ENCODE data around the gene PRDM16. TPM values are rescaled to one million over a fixed set of nuclear protein-coding genes. Genes with fewer than 3 reads are reported as not detected.

The PRDM16 gene
- total RNA-seq, 1 donor from 2014 or later, result 18.3 TPM

GRCh38 chr1:3426956-3427535 is 358.0 kb downstream of the PRDM16 start:
- H3K36me3 Mint-ChIP-seq (ENCODE audit: low read depth), result peaks cover 8% of the 10 kb centered on the region
- DNase-seq (ENCODE audit: low spot score), result peak; percentile 74
- H3K9me3 Mint-ChIP-seq (ENCODE audit: low read depth), result no peaks in the 10 kb centered on the region
- TF ChIP-seq CTCF (IDR thresholded peaks at IDR 0.05), result no peak
- H3K4me1 Mint-ChIP-seq (ENCODE audit: low read depth), result peaks cover 5% of the 10 kb centered on the region
- no peaks in the 10 kb centered on the region for H3K27me3 Mint-ChIP-seq (ENCODE audit: low read depth)
- no peak overlapping the region for H3K27ac Mint-ChIP-seq (ENCODE audit: unreplicated experiment)
- H3K4me3 Mint-ChIP-seq (ENCODE audit: unreplicated experiment), result no peak overlapping the region

- peaks cover 4% of the 10 kb centered on the region for H3K4me1 Mint-ChIP-seq (ENCODE audit: low read depth)
- H3K4me3 Mint-ChIP-seq (ENCODE audit: unreplicated experiment), result no peak overlapping the region
- peak; percentile 82 for DNase-seq (ENCODE audit: low spot score)
- no peak overlapping the region for H3K27ac Mint-ChIP-seq (ENCODE audit: unreplicated experiment)
- H3K36me3 Mint-ChIP-seq (ENCODE audit: low read depth), result peaks cover 10% of the 10 kb centered on the region
- no peaks in the 10 kb centered on the region for H3K27me3 Mint-ChIP-seq (ENCODE audit: low read depth)
- no peak for TF ChIP-seq CTCF (IDR thresholded peaks at IDR 0.05)
- no peaks in the 10 kb centered on the region for H3K9me3 Mint-ChIP-seq (ENCODE audit: low read depth)
Observed at GRCh38 chr1:3427711-3428704, 359.0 kb downstream of the PRDM16 start.

- TF ChIP-seq CTCF (IDR thresholded peaks at IDR 0.05), result no peak
- Mint-ChIP-seq H3K27me3 (ENCODE audit: low read depth) (no peaks in the 10 kb centered on the region), H3K4me3 (ENCODE audit: unreplicated experiment) (no peak overlapping the region), H3K27ac (ENCODE audit: unreplicated experiment) (no peak overlapping the region), H3K36me3 (ENCODE audit: low read depth) (peaks cover 14% of the 10 kb centered on the region), H3K4me1 (ENCODE audit: low read depth) (peaks cover 4% of the 10 kb centered on the region), H3K9me3 (ENCODE audit: low read depth) (no peaks in the 10 kb centered on the region)
- peak; percentile 61 for DNase-seq (ENCODE audit: low spot score)
Observed at GRCh38 chr1:3428899-3429298, 359.9 kb downstream of the PRDM16 start.

GRCh38 chr1:3429320-3429719 is 360.3 kb downstream of the PRDM16 start:
- H3K9me3 Mint-ChIP-seq (ENCODE audit: low read depth), result no peaks in the 10 kb centered on the region
- H3K4me3 Mint-ChIP-seq (ENCODE audit: unreplicated experiment), result no peak overlapping the region
- no peaks in the 10 kb centered on the region for H3K27me3 Mint-ChIP-seq (ENCODE audit: low read depth)
- DNase-seq (ENCODE audit: low spot score), result peak; percentile 87
- H3K4me1 Mint-ChIP-seq (ENCODE audit: low read depth), result peaks cover 3% of the 10 kb centered on the region
- H3K36me3 Mint-ChIP-seq (ENCODE audit: low read depth), result peaks cover 15% of the 10 kb centered on the region
- no peak overlapping the region for H3K27ac Mint-ChIP-seq (ENCODE audit: unreplicated experiment)
- no peak for TF ChIP-seq CTCF (IDR thresholded peaks at IDR 0.05)

- H3K9me3 Mint-ChIP-seq (ENCODE audit: low read depth), result no peaks in the 10 kb centered on the region
- peaks cover 15% of the 10 kb centered on the region for H3K36me3 Mint-ChIP-seq (ENCODE audit: low read depth)
- DNase-seq (ENCODE audit: low spot score), result peak; percentile 71
- TF ChIP-seq CTCF (IDR thresholded peaks at IDR 0.05), result no peak
- no peaks in the 10 kb centered on the region for H3K27me3 Mint-ChIP-seq (ENCODE audit: low read depth)
- no peak overlapping the region for H3K4me3 Mint-ChIP-seq (ENCODE audit: unreplicated experiment)
- H3K4me1 Mint-ChIP-seq (ENCODE audit: low read depth), result no peaks in the 10 kb centered on the region
- no peak overlapping the region for H3K27ac Mint-ChIP-seq (ENCODE audit: unreplicated experiment)
Observed at GRCh38 chr1:3429766-3430165, 360.8 kb downstream of the PRDM16 start.
